Karpas-422 (cell line): Measurements from ENCODE around the gene RPL7A. TPM values are rescaled to one million over a fixed set of nuclear protein-coding genes. Genes with fewer than 3 reads are reported as not detected.
"Not testable (repeated sequence)": the region's sequence is repeated elsewhere in the genome, so short reads cannot be mapped to it uniquely, and the experiment has no call there.

Experiments used
- DNase-seq: peaks from one replicate; pipeline ENCODE4 v3.0.0-alpha.2; 2015
- H2AFZ ChIP-seq: fragments of 200-600 bp; sonication (generic); 2 replicates; pipeline ENCODE4 v1.6.1; 2014; ENCODE audit warnings: antibody characterized with exemption, low read length, mixed read lengths
- H3K27ac ChIP-seq: fragments of 200-600 bp; sonication (generic); 2 replicates; pipeline ENCODE4 v1.5.1; 2014; ENCODE audit warnings: mild to moderate bottlenecking, low read length, moderate library complexity
- H3K27me3 ChIP-seq: fragments of 200-600 bp; sonication (generic); 2 replicates; pipeline ENCODE4 v1.6.1; 2014; ENCODE audit warnings: low read length, mixed read lengths
- H3K36me3 ChIP-seq: fragments of 200-600 bp; sonication (generic); 2 replicates; pipeline ENCODE4 v1.6.1; 2014; ENCODE audit warnings: low read length, mixed read lengths; ENCODE audit not compliant: insufficient read depth
- H3K4me1 ChIP-seq: fragments of 200-600 bp; sonication (generic); 2 replicates; pipeline ENCODE4 v1.6.1; 2014; ENCODE audit warnings: mild to moderate bottlenecking, low read length, mixed read lengths
- H3K4me2 ChIP-seq: fragments of 200-600 bp; sonication (generic); 2 replicates; pipeline ENCODE4 v1.6.1; 2014; ENCODE audit warnings: low read length, low read depth, mild to moderate bottlenecking; ENCODE audit not compliant: poor library complexity, severe bottlenecking
- H3K4me3 ChIP-seq: fragments of 200-600 bp; sonication (generic); 2 replicates; pipeline ENCODE4 v1.5.1; 2014; ENCODE audit warnings: mild to moderate bottlenecking, antibody characterized with exemption, low read length, mixed read lengths
- H3K79me2 ChIP-seq: fragments of 200-600 bp; sonication (generic); 2 replicates; pipeline ENCODE4 v1.6.1; 2014; ENCODE audit warnings: mild to moderate bottlenecking, low read length, mixed read lengths
- H3K9ac ChIP-seq: fragments of 200-600 bp; sonication (generic); 2 replicates; pipeline ENCODE4 v1.6.0; 2014; ENCODE audit warnings: low read length
- H3K9me2 ChIP-seq: fragments of 200-600 bp; sonication (generic), shearing (Covaris generic); replicated peaks from 2 replicates; pipeline ENCODE4 v1.6.0; 2014; ENCODE audit warnings: mild to moderate bottlenecking, low read length, moderate library complexity; ENCODE audit not compliant: insufficient read depth
- H3K9me3 ChIP-seq: fragments of 300-700, 200-600 bp; sonication (generic); 2 replicates; pipeline ENCODE4 v1.6.1; 2014; ENCODE audit warnings: low read length, mixed read lengths
- H4K20me1 ChIP-seq: fragments of 200-600 bp; sonication (generic); 2 replicates; pipeline ENCODE4 v1.6.1; 2014; ENCODE audit warnings: mild to moderate bottlenecking, antibody characterized with exemption, low read length, low read depth; ENCODE audit not compliant: insufficient read depth
- total RNA-seq: library from RNA; depleted of rRNA; stranded (reverse); fragments of >200 nt; shearing (Covaris generic); gene quantifications from 2 replicates; pipeline ENCODE4 v1.2.3, GENCODE V29; 2014; ENCODE audit warnings: low replicate concordance

RPL7A gene
- total RNA-seq, 1 experiment from 2014 or later: 2,407 TPM

- DNase-seq: no peak
- Histone ChIP-seq H3K9me2 (no peaks in the 10 kb centered on the region), H3K4me3 (no peak overlapping the region), H3K4me1 (peaks cover 12% of the 10 kb centered on the region), H3K9me3 (no peaks in the 10 kb centered on the region), H3K27ac (no peak overlapping the region), H3K9ac (no peak overlapping the region), H2AFZ (no peak overlapping the region), H4K20me1 (peaks cover 48% of the 10 kb centered on the region), H3K27me3 (no peaks in the 10 kb centered on the region), H3K79me2 (peaks cover 84% of the 10 kb centered on the region), H3K4me2 (no peak overlapping the region), H3K36me3 (peaks cover 4% of the 10 kb centered on the region; the same call in 1 of the 2 replicates)
These were observed 23.3 kb downstream of the RPL7A start for GRCh38 chr9:133371261-133371711.

- no peaks in the 10 kb centered on the region for H3K9me2 ChIP-seq
- H3K9ac ChIP-seq: 0 out of 2 replicates have a peak overlapping the region, but pooled peaks have one; percentile 18
- H3K27me3 ChIP-seq: no peaks in the 10 kb centered on the region
- no peak overlapping the region for H3K4me3 ChIP-seq
- H3K36me3 ChIP-seq: peaks cover 4% of the 10 kb centered on the region; the same call in 1 of the 2 replicates
- no peak for DNase-seq
- H3K4me2 ChIP-seq: no peak overlapping the region
- H3K79me2 ChIP-seq: peaks cover 84% of the 10 kb centered on the region
- peaks cover 16% of the 10 kb centered on the region for H3K4me1 ChIP-seq
- peaks cover 45% of the 10 kb centered on the region for H4K20me1 ChIP-seq
- no peaks in the 10 kb centered on the region for H3K9me3 ChIP-seq
- no peak overlapping the region for H3K27ac ChIP-seq
- H2AFZ ChIP-seq: no peak overlapping the region
These were observed 24.1 kb downstream of the RPL7A start for GRCh38 chr9:133372144-133372543.

- H3K4me3 ChIP-seq: peak overlapping the region; percentile 76
- H3K9me2 ChIP-seq: no peaks in the 10 kb centered on the region
- no peak overlapping the region for H3K27ac ChIP-seq
- H2AFZ ChIP-seq: no peak overlapping the region
- H3K36me3 ChIP-seq: peaks cover 3% of the 10 kb centered on the region; the same call in 1 of the 2 replicates
- H4K20me1 ChIP-seq: peaks cover 24% of the 10 kb centered on the region; the same call in 1 of the 2 replicates
- peak overlapping the region; percentile 91 for H3K9ac ChIP-seq
- no peak for DNase-seq
- H3K79me2 ChIP-seq: peaks cover 61% of the 10 kb centered on the region
- H3K27me3 ChIP-seq: peaks cover 8% of the 10 kb centered on the region; the same call in 1 of the 2 replicates
- H3K4me2 ChIP-seq: peak overlapping the region; percentile 74
- H3K9me3 ChIP-seq: no peaks in the 10 kb centered on the region
- peaks cover 22% of the 10 kb centered on the region for H3K4me1 ChIP-seq
These were observed 26.6 kb downstream of the RPL7A start for GRCh38 chr9:133374612-133375115.

- Histone ChIP-seq H3K9ac (peak overlapping the region; percentile 91), H3K9me3 (no peaks in the 10 kb centered on the region), H3K36me3 (no peaks in the 10 kb centered on the region), H3K4me3 (peak overlapping the region; percentile 76), H3K4me1 (peaks cover 22% of the 10 kb centered on the region), H4K20me1 (peaks cover 18% of the 10 kb centered on the region; the same call in 1 of the 2 replicates), H3K27ac (peak overlapping the region; percentile 67), H3K27me3 (peaks cover 8% of the 10 kb centered on the region; the same call in 1 of the 2 replicates), H3K9me2 (no peaks in the 10 kb centered on the region), H3K4me2 (peak overlapping the region; percentile 74), H2AFZ (no peak overlapping the region), H3K79me2 (peaks cover 56% of the 10 kb centered on the region)
- peak; percentile 68 for DNase-seq
These were observed 27.2 kb downstream of the RPL7A start for GRCh38 chr9:133375116-133375723.

- Histone ChIP-seq H2AFZ (peak within 1 kb of the TSS; percentile 28; the same call in 1 of the 2 replicates), H3K79me2 (peaks cover 48% of the 10 kb centered on the region), H3K4me1 (peaks cover 22% of the 10 kb centered on the region)
These were observed 28.0 kb downstream of the RPL7A start, which contains the start of the genes STKLD1 and SURF4 for GRCh38 chr9:133375724-133376654. Gene STKLD1 (plus strand): TSS chr9:133376366. CDS start chr9:133376474, 108 bp downstream. Gene SURF4 (minus strand): TSS chr9:133376060. CDS start chr9:133375969, 91 bp downstream.

GRCh38 chr9:133377280-133377679, 29.3 kb downstream of the RPL7A start:
- H3K36me3 ChIP-seq, H3K27ac ChIP-seq, H2AFZ ChIP-seq, H3K9ac ChIP-seq, H3K4me2 ChIP-seq, H3K4me3 ChIP-seq, DNase-seq, H3K27me3 ChIP-seq, H3K9me2 ChIP-seq, H3K9me3 ChIP-seq: not testable (repeated sequence)
- Histone ChIP-seq H4K20me1 (peaks cover 12% of the 10 kb centered on the region; the same call in 1 of the 2 replicates), H3K4me1 (peaks cover 22% of the 10 kb centered on the region), H3K79me2 (peaks cover 35% of the 10 kb centered on the region)

More at GRCh38 chr9:133375724-133376654, 28.0 kb downstream of the RPL7A start, which contains the start of the genes STKLD1 and SURF4:
- peaks cover 8% of the 10 kb centered on the region; the same call in 1 of the 2 replicates for H3K27me3 ChIP-seq
- peak; percentile 98 for DNase-seq
- peak within 1 kb of the TSS; percentile 91 for H3K9ac ChIP-seq
- peak within 1 kb of the TSS; percentile 67 for H3K27ac ChIP-seq
- H3K4me3 ChIP-seq: peak within 1 kb of the TSS; percentile 76
- peak within 1 kb of the TSS; percentile 74 for H3K4me2 ChIP-seq
- H3K9me2 ChIP-seq: no peaks in the 10 kb centered on the region
- H4K20me1 ChIP-seq: peaks cover 12% of the 10 kb centered on the region; the same call in 1 of the 2 replicates
- no peaks in the 10 kb centered on the region for H3K36me3 ChIP-seq
- H3K9me3 ChIP-seq: no peaks in the 10 kb centered on the region

GRCh38 chr9:133377721-133378216, 29.8 kb downstream of the RPL7A start:
- Histone ChIP-seq H2AFZ (no peak overlapping the region), H4K20me1 (peaks cover 10% of the 10 kb centered on the region; the same call in 1 of the 2 replicates), H3K4me1 (peaks cover 22% of the 10 kb centered on the region), H3K36me3 (no peaks in the 10 kb centered on the region), H3K4me2 (no peak overlapping the region), H3K9me2 (no peaks in the 10 kb centered on the region), H3K79me2 (peaks cover 30% of the 10 kb centered on the region), H3K27me3 (peaks cover 8% of the 10 kb centered on the region; the same call in 1 of the 2 replicates), H3K9ac (no peak overlapping the region), H3K9me3 (peaks cover 2% of the 10 kb centered on the region; the same call in 1 of the 2 replicates), H3K4me3 (no peak overlapping the region), H3K27ac (no peak overlapping the region)
- peak; percentile 64 for DNase-seq
